Astrocyte (in vitro differentiated cells and primary cell): Measurements from ENCODE around the gene MFGE8. TPM values are rescaled to one million over a fixed set of nuclear protein-coding genes. Genes with fewer than 3 reads are reported as not detected.

Source experiments
- DNase-seq: peaks from one replicate; pipeline ENCODE4 v3.0.0-alpha.2; 2010; ENCODE audit warnings: low read depth
- FAIRE-seq: peaks from 2 replicates; lab custom pipeline; 2011; peaks lifted over from hg19 to GRCh38; lab: Jason Lieb, UNC
- H2AFZ ChIP-seq: 2 replicates; pipeline ENCODE4 v1.6.0; 2012; ENCODE audit warnings: low read depth, low read length, inconsistent platforms
- H3K27ac ChIP-seq: 2 replicates; pipeline ENCODE4 v1.5.1; 2011; ENCODE audit warnings: low read depth, low read length, inconsistent platforms
- H3K27me3 ChIP-seq: 2 replicates; pipeline ENCODE4 v1.6.0; 2011; ENCODE audit warnings: low read length, inconsistent platforms; ENCODE audit not compliant: insufficient read depth
- H3K36me3 ChIP-seq: 2 replicates; pipeline ENCODE4 v1.5.1; 2011; ENCODE audit warnings: low read length, inconsistent platforms; ENCODE audit not compliant: insufficient read depth
- H3K4me1 ChIP-seq: 2 replicates; pipeline ENCODE4 v1.5.1; 2011; ENCODE audit warnings: low read length, inconsistent platforms; ENCODE audit not compliant: insufficient read depth
- H3K4me2 ChIP-seq: 2 replicates; pipeline ENCODE4 v1.6.0; 2012; ENCODE audit warnings: low read length, inconsistent platforms
- H3K4me3 ChIP-seq: 2 replicates; pipeline ENCODE4 v1.5.1; 2011; ENCODE audit warnings: low read depth, mild to moderate bottlenecking, low read length, inconsistent platforms; ENCODE audit not compliant: insufficient read depth
- H3K79me2 ChIP-seq: 2 replicates; pipeline ENCODE4 v1.6.0; 2012; ENCODE audit warnings: mild to moderate bottlenecking, low read length, inconsistent platforms; ENCODE audit not compliant: insufficient read depth
- H3K9ac ChIP-seq: 2 replicates; pipeline ENCODE4 v1.6.0; 2012; ENCODE audit warnings: mild to moderate bottlenecking, low read length, inconsistent platforms
- H3K9me3 ChIP-seq: 2 replicates; pipeline ENCODE4 v1.5.1; 2012; ENCODE audit warnings: low read depth, mild to moderate bottlenecking, low read length, inconsistent platforms; ENCODE audit not compliant: insufficient read depth
- H4K20me1 ChIP-seq: 2 replicates; pipeline ENCODE4 v1.6.0; 2012; ENCODE audit warnings: low read length, inconsistent platforms; ENCODE audit not compliant: insufficient read depth
- H3K27ac Mint-ChIP-seq: one replicate; pipeline ENCODE4 v1.8.0; 2021; ENCODE audit warnings: mild to moderate bottlenecking, mixed read lengths; ENCODE audit not compliant: unreplicated experiment
- H3K27me3 Mint-ChIP-seq: one replicate; pipeline ENCODE4 v1.8.0; 2021; ENCODE audit warnings: low read depth, mixed read lengths; ENCODE audit not compliant: unreplicated experiment
- H3K36me3 Mint-ChIP-seq: one replicate; pipeline ENCODE4 v1.8.0; 2021; ENCODE audit warnings: low read depth, mixed read lengths; ENCODE audit not compliant: unreplicated experiment
- H3K4me1 Mint-ChIP-seq: one replicate; pipeline ENCODE4 v1.8.0; 2021; ENCODE audit warnings: low read depth, mixed read lengths; ENCODE audit not compliant: unreplicated experiment
- H3K4me3 Mint-ChIP-seq: one replicate; pipeline ENCODE4 v1.8.0; 2021; ENCODE audit warnings: mild to moderate bottlenecking, moderate library complexity, mixed read lengths; ENCODE audit not compliant: unreplicated experiment
- H3K9me3 Mint-ChIP-seq: one replicate; pipeline ENCODE4 v1.8.0; 2021; ENCODE audit warnings: mild to moderate bottlenecking, mixed read lengths; ENCODE audit not compliant: unreplicated experiment
- EZH2 ChIP-seq: IDR thresholded peaks from 2 replicates; pipeline ENCODE4 v1.6.1; 2012; ENCODE audit warnings: mild to moderate bottlenecking, low read length, inconsistent platforms; ENCODE audit not compliant: insufficient read depth
- total RNA-seq: library from RNA; stranded (reverse); gene quantifications from 2 replicates; pipeline ENCODE4 v1.2.1, GENCODE V29; 2021
- TF ChIP-seq, protein P1 (sequence below): IDR thresholded peaks from 2 replicates; pipeline ENCODE4 v1.5.1; 2011; ENCODE audit warnings: low read depth, mild to moderate bottlenecking, inconsistent platforms, low read length, moderate library complexity; ENCODE audit not compliant: insufficient read depth

The MFGE8 gene
- total RNA-seq, 1 donor from 2014 or later = 276 TPM

DNA sequence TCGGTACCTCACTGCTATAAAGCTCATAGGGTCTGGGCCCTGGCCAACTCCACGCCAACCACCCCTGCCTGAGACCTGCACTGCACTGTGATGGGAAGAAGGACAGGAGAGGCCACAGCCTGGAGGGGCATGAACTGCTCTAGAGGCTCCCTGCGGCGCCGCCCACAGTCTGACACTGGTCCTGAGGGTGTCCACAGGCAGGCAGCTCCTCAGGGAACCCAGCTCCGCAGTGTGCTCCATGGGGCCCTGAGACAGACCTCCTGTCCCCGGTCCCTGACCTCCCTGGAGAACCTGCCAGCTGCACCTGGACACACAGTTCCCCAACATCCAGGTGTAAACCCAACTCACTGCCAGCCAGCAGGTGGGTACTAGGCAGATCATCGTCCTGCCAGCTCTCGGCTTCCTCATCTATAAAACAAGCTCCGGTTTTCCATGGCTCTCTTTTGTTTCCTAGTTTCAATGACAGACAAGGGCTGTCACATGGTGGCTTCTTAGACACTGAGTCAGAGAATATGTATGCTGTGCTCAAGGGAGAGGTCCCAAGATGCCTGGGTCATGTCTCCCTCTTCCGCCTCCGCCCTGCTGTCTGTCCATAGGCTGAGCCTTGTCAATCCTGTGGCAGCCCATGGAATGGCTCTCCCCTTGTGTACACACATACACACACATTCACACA, 12.7 kb downstream of the MFGE8 start:
- no peak overlapping the region for H3K4me3 ChIP-seq
- peaks cover 34% of the 10 kb centered on the region for H3K4me1 ChIP-seq
- H2AFZ ChIP-seq = peak overlapping the region; percentile 37
- H3K9me3 Mint-ChIP-seq = no peaks in the 10 kb centered on the region
- peaks cover 33% of the 10 kb centered on the region for H3K36me3 ChIP-seq
- FAIRE-seq (peak; percentile 20), DNase-seq (peak; percentile 69)
- H3K4me1 Mint-ChIP-seq = peaks cover 29% of the 10 kb centered on the region
- peak overlapping the region; percentile 77 for H3K27ac Mint-ChIP-seq
- H3K27me3 Mint-ChIP-seq = peaks cover 2% of the 10 kb centered on the region
- peaks cover 13% of the 10 kb centered on the region for H3K36me3 Mint-ChIP-seq
- H4K20me1 ChIP-seq = peaks cover 43% of the 10 kb centered on the region
- no peaks in the 10 kb centered on the region for H3K27me3 ChIP-seq
- H3K4me2 ChIP-seq = peak overlapping the region; percentile 65
- H3K79me2 ChIP-seq = peaks cover 7% of the 10 kb centered on the region
- no peak overlapping the region for H3K4me3 Mint-ChIP-seq
- H3K9me3 ChIP-seq = no peaks in the 10 kb centered on the region
- peak overlapping the region; percentile 70 for H3K9ac ChIP-seq
- H3K27ac ChIP-seq = peak overlapping the region; percentile 82
- no peak for TF ChIP-seq EZH2
- TF ChIP-seq, protein P1, sequence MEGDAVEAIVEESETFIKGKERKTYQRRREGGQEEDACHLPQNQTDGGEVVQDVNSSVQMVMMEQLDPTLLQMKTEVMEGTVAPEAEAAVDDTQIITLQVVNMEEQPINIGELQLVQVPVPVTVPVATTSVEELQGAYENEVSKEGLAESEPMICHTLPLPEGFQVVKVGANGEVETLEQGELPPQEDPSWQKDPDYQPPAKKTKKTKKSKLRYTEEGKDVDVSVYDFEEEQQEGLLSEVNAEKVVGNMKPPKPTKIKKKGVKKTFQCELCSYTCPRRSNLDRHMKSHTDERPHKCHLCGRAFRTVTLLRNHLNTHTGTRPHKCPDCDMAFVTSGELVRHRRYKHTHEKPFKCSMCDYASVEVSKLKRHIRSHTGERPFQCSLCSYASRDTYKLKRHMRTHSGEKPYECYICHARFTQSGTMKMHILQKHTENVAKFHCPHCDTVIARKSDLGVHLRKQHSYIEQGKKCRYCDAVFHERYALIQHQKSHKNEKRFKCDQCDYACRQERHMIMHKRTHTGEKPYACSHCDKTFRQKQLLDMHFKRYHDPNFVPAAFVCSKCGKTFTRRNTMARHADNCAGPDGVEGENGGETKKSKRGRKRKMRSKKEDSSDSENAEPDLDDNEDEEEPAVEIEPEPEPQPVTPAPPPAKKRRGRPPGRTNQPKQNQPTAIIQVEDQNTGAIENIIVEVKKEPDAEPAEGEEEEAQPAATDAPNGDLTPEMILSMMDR = no peak

DNA sequence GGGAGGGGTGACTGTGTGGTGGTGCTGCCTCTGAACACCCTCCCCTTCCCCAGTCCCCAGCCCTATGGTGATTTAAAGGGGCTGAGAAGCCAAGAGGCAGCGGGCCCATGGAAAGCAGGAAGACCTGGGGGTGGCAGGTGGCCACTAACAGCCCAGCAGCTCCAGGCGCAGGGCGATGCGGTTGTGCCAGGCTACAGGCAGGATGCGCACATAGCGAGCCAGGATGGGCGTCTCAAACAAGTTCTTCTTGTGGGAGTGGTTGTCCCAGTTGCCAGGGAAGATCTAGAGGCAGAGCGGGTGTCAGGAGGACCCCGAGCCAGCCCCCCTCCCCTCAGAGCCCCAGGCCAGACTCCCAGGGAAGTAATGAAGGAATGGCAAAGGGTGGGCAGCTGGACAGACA, 13.9 kb downstream of the MFGE8 start:
- no peaks in the 10 kb centered on the region for H3K9me3 Mint-ChIP-seq
- Histone ChIP-seq H3K4me1 (peaks cover 42% of the 10 kb centered on the region), H3K27ac (no peak overlapping the region), H3K79me2 (peaks cover 4% of the 10 kb centered on the region), H3K27me3 (no peaks in the 10 kb centered on the region), H3K4me2 (no peak overlapping the region), H2AFZ (no peak overlapping the region), H3K9me3 (no peaks in the 10 kb centered on the region), H3K4me3 (no peak overlapping the region), H4K20me1 (peaks cover 33% of the 10 kb centered on the region), H3K9ac (no peak overlapping the region), H3K36me3 (peaks cover 27% of the 10 kb centered on the region)
- FAIRE-seq (no peak), DNase-seq (no peak)
- H3K36me3 Mint-ChIP-seq = peaks cover 13% of the 10 kb centered on the region
- no peak overlapping the region for H3K27ac Mint-ChIP-seq
- peaks cover 6% of the 10 kb centered on the region for H3K27me3 Mint-ChIP-seq
- peak overlapping the region; percentile 20 for H3K4me3 Mint-ChIP-seq
- H3K4me1 Mint-ChIP-seq = peaks cover 25% of the 10 kb centered on the region
- no peak for TF ChIP-seq EZH2
- TF ChIP-seq, protein P1 = no peak

DNA sequence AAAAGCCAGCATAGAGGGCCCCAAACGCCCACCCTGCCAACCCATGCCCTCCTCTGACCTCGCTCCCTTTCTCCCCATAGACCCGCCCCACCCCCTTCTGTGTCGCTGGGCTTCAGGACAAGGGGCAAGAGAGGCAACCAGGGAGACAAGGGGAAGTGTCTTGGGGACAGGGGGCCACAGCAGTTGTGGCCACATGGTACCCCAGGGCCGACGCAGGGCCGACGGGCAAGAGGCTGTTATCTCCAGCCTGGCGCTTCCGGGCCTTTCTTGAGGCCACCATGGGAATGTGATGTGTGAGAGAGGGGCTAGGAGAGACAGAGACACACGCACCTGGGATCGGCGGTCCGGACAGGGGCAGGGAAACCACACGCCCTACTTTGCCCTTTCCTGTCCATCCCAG, 14.4 kb downstream of the MFGE8 start:
- Histone ChIP-seq H3K9ac (no peak overlapping the region), H2AFZ (no peak overlapping the region), H3K4me3 (no peak overlapping the region), H4K20me1 (peaks cover 33% of the 10 kb centered on the region), H3K9me3 (no peaks in the 10 kb centered on the region), H3K27ac (no peak overlapping the region), H3K4me1 (peaks cover 42% of the 10 kb centered on the region), H3K36me3 (peaks cover 24% of the 10 kb centered on the region), H3K27me3 (no peaks in the 10 kb centered on the region), H3K79me2 (peaks cover 3% of the 10 kb centered on the region), H3K4me2 (no peak overlapping the region)
- DNase-seq (no peak), FAIRE-seq (no peak)
- Mint-ChIP-seq H3K4me1 (peaks cover 25% of the 10 kb centered on the region), H3K4me3 (no peak overlapping the region), H3K27me3 (peaks cover 10% of the 10 kb centered on the region), H3K27ac (no peak overlapping the region), H3K9me3 (no peaks in the 10 kb centered on the region), H3K36me3 (peaks cover 13% of the 10 kb centered on the region)
- no peak for TF ChIP-seq EZH2
- TF ChIP-seq, protein P1 = no peak
